Retinal pigment epithelial cell (primary cell): Measurements from ENCODE around the gene PAX5.

Experiments
- DNase-seq: peaks from one replicate; pipeline ENCODE4 v3.0.0-alpha.2; 2010; ENCODE audit warnings: low read depth
- H3K4me3 ChIP-seq: 2 replicates; pipeline ENCODE4 v1.5.1; 2011; ENCODE audit warnings: mild to moderate bottlenecking, low read length, control low read depth, moderate library complexity
- TF ChIP-seq, protein P1 (sequence below): conservative IDR thresholded peaks from 2 replicates; pipeline ENCODE4 v1.5.1; 2011; ENCODE audit warnings: low read depth, low read length, control low read depth, inconsistent platforms

The PAX5 gene

DNA sequence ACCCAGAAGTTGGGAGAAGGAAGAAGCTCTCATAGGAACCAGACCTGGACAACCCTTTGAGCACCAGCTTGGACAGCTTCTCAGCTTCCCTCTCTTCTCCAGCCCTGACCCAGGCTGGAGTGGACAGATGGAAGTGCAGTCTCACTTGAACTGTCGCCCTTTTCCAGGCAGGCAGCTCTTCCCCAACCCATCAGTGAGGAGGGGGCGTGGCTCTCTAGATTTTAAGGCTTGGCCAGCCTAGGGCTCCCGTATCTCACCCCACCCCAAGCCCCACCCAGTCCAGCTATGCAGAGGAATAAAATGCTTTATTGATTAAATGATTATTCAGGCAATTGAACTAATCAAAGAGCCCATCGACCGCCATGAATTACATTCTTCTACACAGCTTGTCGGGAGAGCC is 2.2 kb downstream of the PAX5 start:
- DNase-seq, result no peak
- TF ChIP-seq, protein P1, sequence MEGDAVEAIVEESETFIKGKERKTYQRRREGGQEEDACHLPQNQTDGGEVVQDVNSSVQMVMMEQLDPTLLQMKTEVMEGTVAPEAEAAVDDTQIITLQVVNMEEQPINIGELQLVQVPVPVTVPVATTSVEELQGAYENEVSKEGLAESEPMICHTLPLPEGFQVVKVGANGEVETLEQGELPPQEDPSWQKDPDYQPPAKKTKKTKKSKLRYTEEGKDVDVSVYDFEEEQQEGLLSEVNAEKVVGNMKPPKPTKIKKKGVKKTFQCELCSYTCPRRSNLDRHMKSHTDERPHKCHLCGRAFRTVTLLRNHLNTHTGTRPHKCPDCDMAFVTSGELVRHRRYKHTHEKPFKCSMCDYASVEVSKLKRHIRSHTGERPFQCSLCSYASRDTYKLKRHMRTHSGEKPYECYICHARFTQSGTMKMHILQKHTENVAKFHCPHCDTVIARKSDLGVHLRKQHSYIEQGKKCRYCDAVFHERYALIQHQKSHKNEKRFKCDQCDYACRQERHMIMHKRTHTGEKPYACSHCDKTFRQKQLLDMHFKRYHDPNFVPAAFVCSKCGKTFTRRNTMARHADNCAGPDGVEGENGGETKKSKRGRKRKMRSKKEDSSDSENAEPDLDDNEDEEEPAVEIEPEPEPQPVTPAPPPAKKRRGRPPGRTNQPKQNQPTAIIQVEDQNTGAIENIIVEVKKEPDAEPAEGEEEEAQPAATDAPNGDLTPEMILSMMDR, result no peak
- no peak overlapping the region for H3K4me3 ChIP-seq

DNA sequence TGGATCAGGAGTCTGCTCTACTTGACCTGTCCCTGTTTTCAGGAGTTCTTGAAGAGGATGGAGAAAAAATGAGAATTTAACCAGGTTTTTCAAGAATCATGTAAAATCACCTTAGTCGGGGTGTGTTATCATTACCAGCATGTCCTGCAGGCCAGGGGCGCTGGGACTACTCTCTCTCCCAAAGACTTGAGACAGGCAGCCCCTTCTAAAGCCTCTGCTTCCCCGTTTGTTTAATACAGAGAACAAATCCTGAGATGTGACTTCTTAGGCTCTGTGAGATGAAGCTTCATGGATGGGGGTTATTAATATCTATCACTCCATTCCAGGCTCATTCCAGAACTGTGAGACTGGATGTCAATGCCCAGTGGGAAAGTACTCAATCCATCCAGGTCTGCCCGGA is 3.0 kb downstream of the PAX5 start:
- no peak for DNase-seq
- no peak overlapping the region for H3K4me3 ChIP-seq
- TF ChIP-seq, protein P1, result no peak

DNA sequence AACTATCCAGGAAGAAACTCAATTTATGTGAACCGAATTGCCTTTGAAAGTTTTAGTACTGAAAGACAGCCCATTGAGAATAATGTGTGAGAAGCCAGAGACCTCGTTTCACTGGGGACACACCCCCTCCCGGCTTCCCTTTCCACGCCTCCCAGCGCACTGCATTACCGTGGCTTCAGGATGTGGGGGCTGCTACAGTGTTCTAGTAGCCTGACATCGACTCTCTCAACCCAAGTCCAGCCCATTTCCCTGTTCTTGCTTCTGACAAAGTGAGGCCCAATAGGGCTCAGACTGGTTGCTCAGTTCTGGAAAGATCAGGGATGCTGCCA is 3.5 kb downstream of the PAX5 start:
- TF ChIP-seq, protein P1, result no peak
- H3K4me3 ChIP-seq, result no peak overlapping the region
- no peak for DNase-seq

DNA sequence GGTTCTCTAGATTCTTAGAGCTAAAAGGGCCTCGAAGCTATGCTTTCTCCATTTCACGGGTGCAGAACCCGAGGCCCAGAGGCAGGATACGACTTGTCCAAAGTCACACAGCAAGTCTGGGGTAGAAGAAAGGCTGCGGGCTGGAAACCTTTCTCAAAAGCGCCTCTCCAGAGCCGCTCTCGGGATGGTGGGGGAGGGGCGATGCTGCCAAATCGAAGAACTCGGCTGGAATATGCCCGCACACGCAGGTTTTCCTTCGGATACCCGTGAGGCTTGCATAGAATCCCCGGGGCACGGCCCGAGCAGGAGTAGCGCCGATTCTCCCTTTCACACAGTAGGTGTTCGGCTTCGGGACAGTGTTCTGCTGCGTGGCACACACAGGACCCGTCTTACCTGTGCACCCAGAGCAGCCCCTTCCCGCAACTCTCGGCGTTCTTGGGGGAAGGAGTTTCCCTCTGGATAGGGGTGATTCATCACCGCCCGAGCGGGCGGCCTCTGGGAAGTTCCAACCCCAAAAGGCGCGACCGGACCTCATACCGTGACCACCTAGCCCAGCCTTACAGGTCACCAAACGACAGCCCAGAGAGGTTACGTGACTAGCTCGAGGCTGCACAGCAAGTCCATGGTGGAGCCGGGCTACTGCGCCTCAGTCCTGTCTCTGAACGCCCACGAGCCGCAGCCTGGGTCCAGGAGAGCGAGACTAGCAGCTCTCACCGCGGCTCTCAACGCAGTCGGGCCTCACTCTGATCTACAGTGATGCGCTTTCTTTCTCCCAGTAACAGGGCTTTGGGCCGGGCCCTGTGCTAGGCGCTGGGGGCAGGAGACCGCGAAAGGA is 4.1 kb downstream of the PAX5 start:
- TF ChIP-seq, protein P1, result no peak
- no peak overlapping the region for H3K4me3 ChIP-seq
- no peak for DNase-seq

DNA sequence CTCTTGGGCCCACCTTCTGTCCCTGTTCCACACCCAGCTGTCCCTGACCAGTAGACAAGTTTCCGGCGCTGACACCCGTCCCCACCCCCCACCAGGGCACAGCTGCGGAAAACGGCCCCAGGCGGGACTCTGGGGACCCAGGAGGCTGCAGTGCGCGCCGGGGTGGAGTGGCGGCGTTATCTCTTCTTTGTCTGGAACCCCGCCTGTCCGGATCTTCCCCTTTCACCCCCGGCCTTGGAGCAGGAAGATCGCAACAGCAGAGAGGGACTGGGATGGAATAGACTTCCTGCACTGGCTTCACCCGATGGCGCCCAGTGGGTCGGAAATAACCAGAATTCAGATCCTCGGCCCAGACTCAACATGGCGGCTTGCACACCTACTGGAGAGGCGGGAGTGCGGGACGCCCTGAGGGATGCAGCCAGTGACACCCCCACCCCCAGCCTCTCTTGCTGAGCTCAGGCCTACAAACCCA is 4.7 kb downstream of the PAX5 start:
- TF ChIP-seq, protein P1, result no peak
- no peak overlapping the region for H3K4me3 ChIP-seq

DNA sequence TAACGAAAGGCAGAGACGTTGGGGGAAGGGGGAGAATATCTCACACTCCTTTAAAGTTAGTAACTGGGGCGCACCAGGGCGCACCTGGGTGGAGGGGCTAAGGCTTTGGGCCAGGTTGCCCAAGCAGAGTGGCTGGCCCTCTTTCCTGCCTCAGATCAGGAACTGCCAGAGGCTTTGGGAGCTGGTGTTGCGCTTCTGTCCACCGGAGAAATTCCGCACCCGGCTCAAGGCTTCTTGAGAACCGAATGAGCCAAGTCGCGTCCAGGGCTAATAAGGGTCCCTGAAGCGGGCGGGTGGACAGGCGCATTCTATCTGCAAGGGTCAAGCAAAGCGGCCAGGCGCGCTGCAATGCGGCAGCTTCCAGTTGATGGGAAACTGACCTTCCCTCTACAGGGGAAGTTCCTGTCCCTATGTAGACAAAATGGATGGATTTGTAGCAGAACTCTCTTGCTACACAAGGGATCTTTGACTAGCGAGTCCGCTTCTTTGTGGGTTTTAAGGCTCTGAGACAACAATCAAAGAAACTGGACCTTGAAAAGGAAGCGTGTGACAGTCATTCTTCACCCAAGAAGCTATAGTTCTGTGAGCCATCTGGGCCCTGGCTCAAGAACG is 5.5 kb downstream of the PAX5 start:
- TF ChIP-seq, protein P1, result no peak
- no peak for DNase-seq
- H3K4me3 ChIP-seq, result no peak overlapping the region

More for the DNA sequence above, 4.7 kb downstream of the PAX5 start:
- DNase-seq, result no peak
